C4-2B (cell line): ENCODE results near the gene DNAL1.

ENCODE experiments used
- ZFX ChIP-seq: fragments of 450-650 bp; IDR thresholded peaks from 2 replicates; pipeline ENCODE4 v1.6.1; 2017
- TF ChIP-seq, protein P1 (sequence below): fragments of 450-650 bp; conservative IDR thresholded peaks from 2 replicates; pipeline ENCODE4 v1.5.1; 2017; ENCODE audit warnings: mild to moderate bottlenecking

DNA sequence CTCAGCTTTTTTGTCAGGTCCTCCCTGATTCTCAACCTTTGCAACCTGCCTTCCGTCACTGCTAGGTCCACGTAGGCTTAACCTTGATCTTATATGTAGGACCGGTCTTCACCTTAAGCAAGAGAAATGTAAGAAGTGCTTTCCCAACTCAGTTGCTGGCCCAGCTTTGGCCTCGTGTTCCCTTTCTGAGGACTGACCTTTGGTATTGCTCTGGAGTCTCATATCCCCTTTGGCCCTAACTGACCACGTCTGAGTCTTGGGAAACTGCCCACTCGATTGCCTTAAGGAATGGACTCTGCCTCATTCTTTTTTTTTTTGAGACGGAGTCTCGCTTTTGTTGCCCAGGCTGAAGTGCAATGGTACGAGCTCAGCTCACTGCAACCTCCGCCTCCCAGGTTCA is 24.5 kb upstream of the DNAL1 start:
- TF ChIP-seq, protein P1, sequence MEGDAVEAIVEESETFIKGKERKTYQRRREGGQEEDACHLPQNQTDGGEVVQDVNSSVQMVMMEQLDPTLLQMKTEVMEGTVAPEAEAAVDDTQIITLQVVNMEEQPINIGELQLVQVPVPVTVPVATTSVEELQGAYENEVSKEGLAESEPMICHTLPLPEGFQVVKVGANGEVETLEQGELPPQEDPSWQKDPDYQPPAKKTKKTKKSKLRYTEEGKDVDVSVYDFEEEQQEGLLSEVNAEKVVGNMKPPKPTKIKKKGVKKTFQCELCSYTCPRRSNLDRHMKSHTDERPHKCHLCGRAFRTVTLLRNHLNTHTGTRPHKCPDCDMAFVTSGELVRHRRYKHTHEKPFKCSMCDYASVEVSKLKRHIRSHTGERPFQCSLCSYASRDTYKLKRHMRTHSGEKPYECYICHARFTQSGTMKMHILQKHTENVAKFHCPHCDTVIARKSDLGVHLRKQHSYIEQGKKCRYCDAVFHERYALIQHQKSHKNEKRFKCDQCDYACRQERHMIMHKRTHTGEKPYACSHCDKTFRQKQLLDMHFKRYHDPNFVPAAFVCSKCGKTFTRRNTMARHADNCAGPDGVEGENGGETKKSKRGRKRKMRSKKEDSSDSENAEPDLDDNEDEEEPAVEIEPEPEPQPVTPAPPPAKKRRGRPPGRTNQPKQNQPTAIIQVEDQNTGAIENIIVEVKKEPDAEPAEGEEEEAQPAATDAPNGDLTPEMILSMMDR: no peak
- TF ChIP-seq ZFX: no peak
